ENCODE measurements around the gene NARS2.

The NARS2 gene

DNA sequence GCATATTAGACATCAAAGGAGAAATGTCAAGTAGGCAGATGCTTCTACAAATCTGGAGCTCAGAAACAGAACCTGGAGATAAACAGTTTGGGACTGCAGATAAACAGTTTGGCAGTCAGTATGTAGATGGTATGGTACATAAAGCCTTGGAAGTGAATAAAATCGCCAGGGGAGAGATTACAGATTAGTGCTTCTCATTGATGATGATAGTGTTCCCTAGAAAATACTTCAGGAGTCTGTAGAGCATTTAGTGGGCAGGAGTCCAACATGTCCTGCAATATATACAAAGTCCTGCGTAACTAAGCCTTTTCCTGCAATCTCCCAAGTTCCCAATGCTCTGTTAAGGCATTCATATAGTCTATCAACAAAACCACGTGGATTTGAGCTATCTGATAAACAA, 35.2 kb downstream of the NARS2 start:
- H3K36me3 ChIP-seq (ENCODE audit: control insufficient read depth, low read length), result peaks cover 37% of the 10 kb centered on the region
- H3K27ac ChIP-seq (ENCODE audit: low read depth, low read length), result no peak overlapping the region
- no peak overlapping the region for H3K4me3 ChIP-seq (ENCODE audit: low read length)
- no peaks in the 10 kb centered on the region for H4K20me1 ChIP-seq (ENCODE audit: control insufficient read depth, insufficient read depth, low read depth, low read length)
- peaks cover 6% of the 10 kb centered on the region; the same call in 1 of the 2 replicates for H3F3A ChIP-seq (ENCODE audit: control insufficient read depth, insufficient read depth)
- H3K9me2 ChIP-seq (replicated peaks; ENCODE audit: control insufficient read depth, low read length), result no peaks in the 10 kb centered on the region
- peaks cover 19% of the 10 kb centered on the region for H3K79me2 ChIP-seq (ENCODE audit: control insufficient read depth, low read length)
- H3K4me2 ChIP-seq (ENCODE audit: low read length), result no peak overlapping the region
- H3K4me1 ChIP-seq (ENCODE audit: control insufficient read depth, low read length), result peaks cover 14% of the 10 kb centered on the region
- H3K27me3 ChIP-seq (ENCODE audit: control insufficient read depth, low read length), result no peaks in the 10 kb centered on the region
- TF ChIP-seq, protein P1, sequence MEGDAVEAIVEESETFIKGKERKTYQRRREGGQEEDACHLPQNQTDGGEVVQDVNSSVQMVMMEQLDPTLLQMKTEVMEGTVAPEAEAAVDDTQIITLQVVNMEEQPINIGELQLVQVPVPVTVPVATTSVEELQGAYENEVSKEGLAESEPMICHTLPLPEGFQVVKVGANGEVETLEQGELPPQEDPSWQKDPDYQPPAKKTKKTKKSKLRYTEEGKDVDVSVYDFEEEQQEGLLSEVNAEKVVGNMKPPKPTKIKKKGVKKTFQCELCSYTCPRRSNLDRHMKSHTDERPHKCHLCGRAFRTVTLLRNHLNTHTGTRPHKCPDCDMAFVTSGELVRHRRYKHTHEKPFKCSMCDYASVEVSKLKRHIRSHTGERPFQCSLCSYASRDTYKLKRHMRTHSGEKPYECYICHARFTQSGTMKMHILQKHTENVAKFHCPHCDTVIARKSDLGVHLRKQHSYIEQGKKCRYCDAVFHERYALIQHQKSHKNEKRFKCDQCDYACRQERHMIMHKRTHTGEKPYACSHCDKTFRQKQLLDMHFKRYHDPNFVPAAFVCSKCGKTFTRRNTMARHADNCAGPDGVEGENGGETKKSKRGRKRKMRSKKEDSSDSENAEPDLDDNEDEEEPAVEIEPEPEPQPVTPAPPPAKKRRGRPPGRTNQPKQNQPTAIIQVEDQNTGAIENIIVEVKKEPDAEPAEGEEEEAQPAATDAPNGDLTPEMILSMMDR (IDR thresholded peaks at IDR 0.05; ENCODE audit: low read depth, low read length, poor library complexity, severe bottlenecking), result no peak
- no peak for TF ChIP-seq EZH2phosphoT487 (IDR thresholded peaks at IDR 0.05; ENCODE audit: borderline replicate concordance, low read length)
- H3K9me3 ChIP-seq (ENCODE audit: control insufficient read depth, insufficient read depth, low read length), result no peaks in the 10 kb centered on the region

DNA sequence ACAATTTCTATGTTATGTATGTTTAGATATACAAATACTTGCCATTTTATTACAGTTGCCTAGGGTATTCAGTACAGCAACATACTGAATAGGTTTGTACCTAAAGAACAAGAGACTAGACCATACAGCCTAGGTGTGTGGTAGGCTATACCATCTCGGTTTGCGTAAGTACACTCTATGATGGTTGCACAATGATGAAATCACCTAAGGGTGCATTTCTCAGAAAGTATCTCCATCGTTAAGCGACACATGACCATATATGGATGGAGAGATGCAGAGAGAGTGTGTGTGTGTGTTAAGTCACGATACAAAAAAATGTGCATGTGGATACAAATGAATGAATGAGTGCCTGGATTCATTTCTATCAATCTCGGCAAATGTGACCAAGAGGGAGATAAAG, 37.7 kb downstream of the NARS2 start:
- no peaks in the 10 kb centered on the region for H4K20me1 ChIP-seq (ENCODE audit: control insufficient read depth, insufficient read depth, low read depth, low read length)
- H3K27ac ChIP-seq (ENCODE audit: low read depth, low read length), result no peak overlapping the region
- H3K36me3 ChIP-seq (ENCODE audit: control insufficient read depth, low read length), result peaks cover 54% of the 10 kb centered on the region
- H3K9me2 ChIP-seq (replicated peaks; ENCODE audit: control insufficient read depth, low read length), result no peaks in the 10 kb centered on the region
- H3K4me2 ChIP-seq (ENCODE audit: low read length), result no peak overlapping the region
- H3F3A ChIP-seq (ENCODE audit: control insufficient read depth, insufficient read depth), result peaks cover 14% of the 10 kb centered on the region; the same call in 1 of the 2 replicates
- peaks cover 14% of the 10 kb centered on the region for H3K79me2 ChIP-seq (ENCODE audit: control insufficient read depth, low read length)
- no peaks in the 10 kb centered on the region for H3K27me3 ChIP-seq (ENCODE audit: control insufficient read depth, low read length)
- peaks cover 26% of the 10 kb centered on the region for H3K4me1 ChIP-seq (ENCODE audit: control insufficient read depth, low read length)
- TF ChIP-seq, protein P1 (IDR thresholded peaks at IDR 0.05; ENCODE audit: low read depth, low read length, poor library complexity, severe bottlenecking), result no peak
- no peak for TF ChIP-seq EZH2phosphoT487 (IDR thresholded peaks at IDR 0.05; ENCODE audit: borderline replicate concordance, low read length)
- H3K4me3 ChIP-seq (ENCODE audit: low read length), result no peak overlapping the region
- H3K9me3 ChIP-seq (ENCODE audit: control insufficient read depth, insufficient read depth, low read length), result no peaks in the 10 kb centered on the region

DNA sequence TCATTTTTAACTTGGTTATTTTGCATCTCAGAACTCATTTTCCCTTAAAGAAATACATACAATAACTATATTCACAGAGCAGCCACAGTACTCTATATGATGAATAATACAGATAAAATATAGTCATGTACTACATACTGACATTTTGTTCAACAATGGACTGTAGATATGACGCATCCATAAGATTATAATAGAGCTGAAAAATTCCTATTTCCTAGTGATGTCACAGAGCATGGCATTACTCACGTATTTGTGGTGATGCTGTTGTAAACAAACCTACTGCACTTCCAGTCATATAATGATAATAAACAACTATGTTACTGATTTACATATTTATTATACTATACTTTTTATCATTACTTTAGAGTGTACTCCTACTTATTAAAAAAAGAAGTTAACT, 38.7 kb downstream of the NARS2 start:
- no peaks in the 10 kb centered on the region for H3K9me2 ChIP-seq (replicated peaks; ENCODE audit: control insufficient read depth, low read length)
- H3K9me3 ChIP-seq (ENCODE audit: control insufficient read depth, insufficient read depth, low read length), result no peaks in the 10 kb centered on the region
- H3K27ac ChIP-seq (ENCODE audit: low read depth, low read length), result no peak overlapping the region
- peaks cover 53% of the 10 kb centered on the region for H3K36me3 ChIP-seq (ENCODE audit: control insufficient read depth, low read length)
- TF ChIP-seq, protein P1 (IDR thresholded peaks at IDR 0.05; ENCODE audit: low read depth, low read length, poor library complexity, severe bottlenecking), result no peak
- TF ChIP-seq EZH2phosphoT487 (IDR thresholded peaks at IDR 0.05; ENCODE audit: borderline replicate concordance, low read length), result no peak
- H4K20me1 ChIP-seq (ENCODE audit: control insufficient read depth, insufficient read depth, low read depth, low read length), result no peaks in the 10 kb centered on the region
- H3K4me3 ChIP-seq (ENCODE audit: low read length), result no peak overlapping the region
- H3K79me2 ChIP-seq (ENCODE audit: control insufficient read depth, low read length), result peaks cover 17% of the 10 kb centered on the region
- peaks cover 14% of the 10 kb centered on the region; the same call in 1 of the 2 replicates for H3F3A ChIP-seq (ENCODE audit: control insufficient read depth, insufficient read depth)
- no peak overlapping the region for H3K4me2 ChIP-seq (ENCODE audit: low read length)
- H3K4me1 ChIP-seq (ENCODE audit: control insufficient read depth, low read length), result peaks cover 25% of the 10 kb centered on the region
- H3K27me3 ChIP-seq (ENCODE audit: control insufficient read depth, low read length), result no peaks in the 10 kb centered on the region
